ENCODE measurements around the gene STAMBPL1. TPM values are rescaled to one million over a fixed set of nuclear protein-coding genes. Genes with fewer than 3 reads are reported as not detected.

Gene STAMBPL1
- total RNA-seq, 4 donors from 2014 or later: 14.4 to 25.1 (median 16.2) TPM

DNA sequence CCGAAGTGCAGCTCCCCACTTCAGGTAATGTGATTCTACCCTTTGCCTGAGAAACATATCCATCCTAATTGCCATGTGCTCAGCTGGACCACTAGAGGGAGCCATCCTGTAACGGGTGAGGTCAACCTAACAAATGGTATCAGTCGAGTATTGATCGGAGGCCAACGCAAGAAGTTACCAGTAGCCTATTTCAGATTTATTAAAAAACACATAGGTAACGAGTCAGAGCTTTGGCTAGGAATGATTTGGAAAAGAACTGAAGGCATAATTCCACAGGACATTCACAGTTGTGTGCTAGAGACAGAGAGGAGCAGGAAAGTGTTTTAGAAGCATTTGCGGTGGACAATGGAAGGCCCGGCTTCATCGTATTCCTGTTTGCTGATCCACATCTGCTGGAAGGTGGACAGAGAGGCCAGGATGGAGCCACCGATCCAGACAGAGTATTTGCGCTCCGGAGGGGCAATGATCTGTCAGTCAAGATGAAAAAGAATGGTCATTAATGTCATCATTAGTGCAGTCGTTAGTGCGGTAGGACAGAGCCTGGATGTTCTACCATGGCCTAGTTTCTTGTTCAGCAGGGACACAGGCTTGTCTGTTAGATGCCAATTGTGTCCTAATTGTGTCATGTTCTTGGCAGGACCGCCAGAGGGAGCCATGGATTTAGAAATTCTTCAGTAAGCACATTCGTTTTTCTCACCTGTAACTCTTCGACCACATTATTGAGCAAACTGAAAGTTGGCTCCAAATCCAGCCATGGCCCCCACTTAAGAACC, 55.0 kb downstream of the STAMBPL1 start:
- DNase-seq (ENCODE audit: low spot score): no peak

DNA sequence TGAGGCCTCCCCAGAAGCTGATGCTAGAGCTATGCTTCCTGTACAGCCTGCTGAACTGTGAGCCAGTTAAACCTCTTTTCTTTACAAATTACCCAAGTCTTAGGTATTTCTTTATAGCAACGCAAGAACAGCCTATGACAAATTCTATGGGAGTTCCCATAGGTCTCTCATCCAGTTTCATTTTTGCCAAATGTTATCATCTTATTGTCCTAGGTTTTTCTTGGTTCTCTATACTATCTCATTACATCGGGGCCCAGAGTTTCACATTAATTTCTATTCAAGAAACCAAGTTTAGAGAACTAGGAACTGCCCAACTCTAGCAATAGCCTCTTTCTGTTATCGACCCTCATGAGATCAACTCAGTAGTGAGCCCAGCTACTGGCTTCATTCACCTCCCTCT, 56.6 kb downstream of the STAMBPL1 start:
- ATAC-seq (ENCODE audit: low FRiP score) (no peak), DNase-seq (ENCODE audit: low spot score) (no peak)
- TF ChIP-seq, protein P1, sequence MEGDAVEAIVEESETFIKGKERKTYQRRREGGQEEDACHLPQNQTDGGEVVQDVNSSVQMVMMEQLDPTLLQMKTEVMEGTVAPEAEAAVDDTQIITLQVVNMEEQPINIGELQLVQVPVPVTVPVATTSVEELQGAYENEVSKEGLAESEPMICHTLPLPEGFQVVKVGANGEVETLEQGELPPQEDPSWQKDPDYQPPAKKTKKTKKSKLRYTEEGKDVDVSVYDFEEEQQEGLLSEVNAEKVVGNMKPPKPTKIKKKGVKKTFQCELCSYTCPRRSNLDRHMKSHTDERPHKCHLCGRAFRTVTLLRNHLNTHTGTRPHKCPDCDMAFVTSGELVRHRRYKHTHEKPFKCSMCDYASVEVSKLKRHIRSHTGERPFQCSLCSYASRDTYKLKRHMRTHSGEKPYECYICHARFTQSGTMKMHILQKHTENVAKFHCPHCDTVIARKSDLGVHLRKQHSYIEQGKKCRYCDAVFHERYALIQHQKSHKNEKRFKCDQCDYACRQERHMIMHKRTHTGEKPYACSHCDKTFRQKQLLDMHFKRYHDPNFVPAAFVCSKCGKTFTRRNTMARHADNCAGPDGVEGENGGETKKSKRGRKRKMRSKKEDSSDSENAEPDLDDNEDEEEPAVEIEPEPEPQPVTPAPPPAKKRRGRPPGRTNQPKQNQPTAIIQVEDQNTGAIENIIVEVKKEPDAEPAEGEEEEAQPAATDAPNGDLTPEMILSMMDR (IDR thresholded peaks at IDR 0.05): no peak

More for the DNA sequence above, 55.0 kb downstream of the STAMBPL1 start:
- TF ChIP-seq, protein P1 (IDR thresholded peaks at IDR 0.05): peak in 1 of 3 donors; percentile 72
- ATAC-seq (ENCODE audit: low FRiP score): peak; percentile 46

DNA sequence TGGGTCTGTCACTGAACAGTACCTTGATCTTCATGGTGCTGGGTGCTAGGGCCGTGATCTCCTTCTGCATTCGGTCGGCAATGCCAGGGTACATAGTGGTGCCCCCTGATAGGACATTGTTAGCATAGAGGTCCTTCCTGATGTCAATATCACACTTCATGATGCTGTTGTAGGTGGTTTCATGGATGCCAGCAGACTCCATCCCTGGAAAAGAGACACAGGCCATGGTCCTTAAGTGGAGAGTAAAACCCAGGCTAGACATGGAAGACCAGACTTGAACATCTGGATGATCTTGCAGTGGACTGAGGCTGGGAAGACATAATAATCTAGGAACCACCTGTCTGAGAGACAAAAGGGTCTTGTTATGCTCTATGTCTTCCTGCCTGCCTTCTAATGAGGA, 58.0 kb downstream of the STAMBPL1 start:
- ATAC-seq (ENCODE audit: low FRiP score) (no peak), DNase-seq (ENCODE audit: low spot score) (no peak)
- TF ChIP-seq, protein P1 (IDR thresholded peaks at IDR 0.05): no peak

DNA sequence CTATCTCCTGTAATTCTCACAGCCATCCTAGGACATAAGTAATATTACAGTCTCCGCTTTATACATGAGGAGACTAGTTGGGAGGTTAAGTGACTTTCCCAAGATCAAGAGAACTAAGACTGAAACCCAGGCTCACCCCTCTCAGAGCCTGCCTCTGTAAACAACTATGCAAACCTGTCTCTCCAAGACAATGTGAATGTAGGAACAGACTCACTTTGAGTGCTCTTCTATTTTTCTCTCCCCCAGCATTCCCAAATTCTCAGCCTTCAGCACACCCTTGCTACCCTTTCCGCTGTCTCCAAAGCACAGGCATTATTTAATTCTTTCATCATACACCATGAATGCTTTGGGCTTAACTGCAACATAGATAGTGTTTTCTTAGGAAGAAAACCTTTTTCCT, 58.9 kb downstream of the STAMBPL1 start:
- TF ChIP-seq, protein P1 (IDR thresholded peaks at IDR 0.05): no peak
- no peak for DNase-seq (ENCODE audit: low spot score)
- ATAC-seq (ENCODE audit: low FRiP score): no peak

- ATAC-seq (ENCODE audit: low FRiP score): no peak
- no peak for DNase-seq (ENCODE audit: low spot score)
- TF ChIP-seq, protein P1 (IDR thresholded peaks at IDR 0.05): no peak
Observed at GRCh38 chr10:88941026-88941425, 61.0 kb downstream of the STAMBPL1 start.

GRCh38 chr10:88943778-88944177, 63.7 kb downstream of the STAMBPL1 start:
- no peak for DNase-seq (ENCODE audit: low spot score)

More at GRCh38 chr10:88943778-88944177, 63.7 kb downstream of the STAMBPL1 start:
- no peak for ATAC-seq (ENCODE audit: low FRiP score)
- TF ChIP-seq, protein P1 (IDR thresholded peaks at IDR 0.05): no peak
